OCI-M2 (cell line): Measurements from ENCODE around the gene TMEM45A.
"Not testable (repeated sequence)": the region's sequence is repeated elsewhere in the genome, so short reads cannot be mapped to it uniquely, and the experiment has no call there.

ENCODE experiments used
- DNase-seq: peaks from one replicate; lab custom pipeline; 2025; ENCODE audit not compliant: unreplicated experiment; lab: John Stamatoyannopoulos, UW

Gene TMEM45A

GRCh38 chr3:100532411-100532810, 40.0 kb downstream of the TMEM45A start:
- no peak for DNase-seq

- DNase-seq, result no peak
These were observed 40.8 kb downstream of the TMEM45A start for GRCh38 chr3:100533176-100533575.

- DNase-seq, result no peak
These were observed 43.2 kb downstream of the TMEM45A start for GRCh38 chr3:100535610-100535943.

- no peak for DNase-seq
These were observed 43.7 kb downstream of the TMEM45A start for GRCh38 chr3:100536093-100536492.

GRCh38 chr3:100537646-100538338, 45.4 kb downstream of the TMEM45A start:
- no peak for DNase-seq

GRCh38 chr3:100538339-100538706, 45.9 kb downstream of the TMEM45A start:
- no peak for DNase-seq

- no peak for DNase-seq
These were observed 48.4 kb downstream of the TMEM45A start for GRCh38 chr3:100540791-100541334.

- not testable (repeated sequence) for DNase-seq
These were observed 49.0 kb downstream of the TMEM45A start for GRCh38 chr3:100541428-100541827.

GRCh38 chr3:100545371-100545770, 53.0 kb downstream of the TMEM45A start:
- DNase-seq, result no peak

- DNase-seq, result no peak
These were observed 53.8 kb downstream of the TMEM45A start for GRCh38 chr3:100546020-100546744.

- no peak for DNase-seq
These were observed 55.6 kb downstream of the TMEM45A start for GRCh38 chr3:100548053-100548452.

GRCh38 chr3:100553618-100554372, 61.4 kb downstream of the TMEM45A start:
- DNase-seq, result no peak

GRCh38 chr3:100554373-100554676, 61.9 kb downstream of the TMEM45A start:
- DNase-seq, result no peak

GRCh38 chr3:100556673-100557310, 64.4 kb downstream of the TMEM45A start:
- DNase-seq, result no peak

- DNase-seq, result no peak
These were observed 65.8 kb downstream of the TMEM45A start for GRCh38 chr3:100558233-100558632.

GRCh38 chr3:100560426-100560825, 68.0 kb downstream of the TMEM45A start:
- no peak for DNase-seq

GRCh38 chr3:100561459-100562158, 69.2 kb downstream of the TMEM45A start:
- DNase-seq, result no peak

- no peak for DNase-seq
These were observed 69.9 kb downstream of the TMEM45A start for GRCh38 chr3:100562224-100562857.

GRCh38 chr3:100563228-100563627, 70.8 kb downstream of the TMEM45A start:
- no peak for DNase-seq

GRCh38 chr3:100563652-100564211, 71.3 kb downstream of the TMEM45A start:
- DNase-seq, result no peak
